Activated CD4-positive, alpha-beta T cell treated with anti-CD3 and anti-CD28 coated beads, Interleukin-2, amount 10 ng/mL, durations not matched to agents 24 days and 14 days (primary cell): ENCODE data around the gene DNAL1. TPM values are rescaled to one million over a fixed set of nuclear protein-coding genes. Genes with fewer than 3 reads are reported as not detected.
A peak's percentile ranks its signal among the peaks of the same experiment; 100 is the strongest.
"Not testable (repeated sequence)": the region's sequence is repeated elsewhere in the genome, so short reads cannot be mapped to it uniquely, and the experiment has no call there.

Experiments used
- DNase-seq: peaks from one replicate; pipeline ENCODE4 v3.0.0; 2022
- H3K27ac Mint-ChIP-seq: one replicate; pipeline ENCODE4 v1.8.0; 2022; ENCODE audit warnings: mild to moderate bottlenecking, mixed read lengths
- H3K27me3 Mint-ChIP-seq: one replicate; pipeline ENCODE4 v1.8.0; 2022; ENCODE audit warnings: mixed read lengths
- H3K36me3 Mint-ChIP-seq: one replicate; pipeline ENCODE4 v1.8.0; 2022; ENCODE audit warnings: low read depth, mild to moderate bottlenecking, mixed read lengths
- H3K4me1 Mint-ChIP-seq: one replicate; pipeline ENCODE4 v1.8.0; 2021; ENCODE audit warnings: mixed read lengths
- H3K4me3 Mint-ChIP-seq: one replicate; pipeline ENCODE4 v1.8.0; 2022; ENCODE audit warnings: mild to moderate bottlenecking, moderate library complexity, mixed read lengths
- H3K9me3 Mint-ChIP-seq: one replicate; pipeline ENCODE4 v1.8.0; 2021; ENCODE audit warnings: mixed read lengths
- intact Hi-C: fragments of 100-400 bp; cut with micrococcal nuclease; formaldehyde crosslinking; loops from one replicate; pipeline ENCODE4 v1.15.1; 2023
- total RNA-seq: library from RNA; stranded (reverse); gene quantifications from 2 replicates; pipeline ENCODE4 v1.2.3, GENCODE V29; 2022

Gene DNAL1
- total RNA-seq, 1 donor from 2014 or later, result 6.8 TPM

- peak overlapping the region; percentile 90 for H3K27ac Mint-ChIP-seq
- intact Hi-C loops, result loop anchor here (1.0 kb wide), 2 partner anchors 16 to 62 kb away; no protein-coding TSS in a partner anchor
- peak overlapping the region; percentile 69 for H3K4me3 Mint-ChIP-seq
- peak; percentile 56 for DNase-seq
- peaks cover 2% of the 10 kb centered on the region for H3K36me3 Mint-ChIP-seq
- H3K27me3 Mint-ChIP-seq, result no peaks in the 10 kb centered on the region
- H3K9me3 Mint-ChIP-seq, result no peaks in the 10 kb centered on the region
- peaks cover 26% of the 10 kb centered on the region for H3K4me1 Mint-ChIP-seq
Measured at GRCh38 chr14:73696466-73697400, 51.9 kb downstream of the DNAL1 start.

GRCh38 chr14:73700325-73700724, 55.5 kb downstream of the DNAL1 start:
- Mint-ChIP-seq H3K27me3 (peaks cover 2% of the 10 kb centered on the region), H3K9me3 (no peaks in the 10 kb centered on the region), H3K4me1 (peaks cover 26% of the 10 kb centered on the region), H3K36me3 (no peaks in the 10 kb centered on the region), H3K27ac (peak overlapping the region; percentile 38), H3K4me3 (no peak overlapping the region)
- intact Hi-C loops, result no loop called here
- DNase-seq, result peak; percentile 48

- H3K27ac Mint-ChIP-seq, H3K27me3 Mint-ChIP-seq, H3K9me3 Mint-ChIP-seq, H3K36me3 Mint-ChIP-seq, H3K4me3 Mint-ChIP-seq, intact Hi-C loops, DNase-seq: not testable (repeated sequence)
- peaks cover 16% of the 10 kb centered on the region for H3K4me1 Mint-ChIP-seq
Measured at GRCh38 chr14:73708076-73708475, 63.3 kb downstream of the DNAL1 start.

- Mint-ChIP-seq H3K36me3 (peaks cover 17% of the 10 kb centered on the region), H3K27me3 (no peaks in the 10 kb centered on the region), H3K27ac (peak overlapping the region; percentile 19), H3K4me3 (peak overlapping the region; percentile 25), H3K4me1 (peaks cover 25% of the 10 kb centered on the region), H3K9me3 (no peaks in the 10 kb centered on the region)
- intact Hi-C loops, result loop anchor here (5.0 to 10.0 kb wide), 3 partner anchors 177 to 307 kb away; partner anchors contain the start of genes BBOF1, ENTPD5, RIOX1 and ZNF410
- DNase-seq, result no peak
Measured at GRCh38 chr14:73709904-73710469, 65.2 kb downstream of the DNAL1 start.

- Mint-ChIP-seq H3K36me3 (peaks cover 19% of the 10 kb centered on the region), H3K4me3 (no peak overlapping the region), H3K27ac (no peak overlapping the region), H3K27me3 (no peaks in the 10 kb centered on the region), H3K4me1 (peaks cover 25% of the 10 kb centered on the region), H3K9me3 (no peaks in the 10 kb centered on the region)
- intact Hi-C loops, result loop anchor here (5.0 to 10.0 kb wide), 3 partner anchors 177 to 307 kb away; partner anchors contain the start of genes BBOF1, ENTPD5, RIOX1 and ZNF410
- DNase-seq, result no peak
Measured at GRCh38 chr14:73710737-73711136, 66.0 kb downstream of the DNAL1 start.

GRCh38 chr14:73712071-73712506, 67.3 kb downstream of the DNAL1 start:
- Mint-ChIP-seq H3K4me1 (peaks cover 27% of the 10 kb centered on the region), H3K4me3 (peak overlapping the region; percentile 92), H3K27ac (peak overlapping the region; percentile 93), H3K27me3 (no peaks in the 10 kb centered on the region), H3K36me3 (peaks cover 30% of the 10 kb centered on the region), H3K9me3 (no peaks in the 10 kb centered on the region)
- intact Hi-C loops, result loop anchor here (1.0 to 10.0 kb wide), 5 partner anchors 16 to 305 kb away; partner anchors contain the start of genes BBOF1, DNAL1, ENTPD5 and RIOX1
- DNase-seq, result peak; percentile 73

GRCh38 chr14:73712540-73713180, 67.9 kb downstream of the DNAL1 start:
- intact Hi-C loops, result loop anchor here (1.0 to 10.0 kb wide), 6 partner anchors 16 to 305 kb away; partner anchors contain the start of genes BBOF1, DNAL1, ENTPD5 and RIOX1
- Mint-ChIP-seq H3K27me3 (no peaks in the 10 kb centered on the region), H3K27ac (peak overlapping the region; percentile 93), H3K4me3 (peak overlapping the region; percentile 92), H3K9me3 (no peaks in the 10 kb centered on the region), H3K4me1 (peaks cover 27% of the 10 kb centered on the region), H3K36me3 (peaks cover 33% of the 10 kb centered on the region)
- DNase-seq, result peak; percentile 84

- Mint-ChIP-seq H3K4me3 (peak overlapping the region; percentile 92), H3K27ac (peak overlapping the region; percentile 93)
- intact Hi-C loops, result loop anchor here (1.0 to 10.0 kb wide), 5 partner anchors 47 to 304 kb away; partner anchors contain the start of genes BBOF1, DNAL1, ENTPD5 and RIOX1
Measured at GRCh38 chr14:73713206-73713802, 68.5 kb downstream of the DNAL1 start.

GRCh38 chr14:73713803-73714655, 69.2 kb downstream of the DNAL1 start, which contains the start of gene PNMA1:
TSS of gene PNMA1 (minus strand) at chr14:73714384. CDS start at chr14:73713639, 745 bp downstream.
- H3K27me3 Mint-ChIP-seq, result no peaks in the 10 kb centered on the region
- peak within 1 kb of the TSS; percentile 93 for H3K27ac Mint-ChIP-seq
- H3K9me3 Mint-ChIP-seq, result no peaks in the 10 kb centered on the region
- H3K4me1 Mint-ChIP-seq, result peaks cover 27% of the 10 kb centered on the region
- H3K4me3 Mint-ChIP-seq, result peak within 1 kb of the TSS; percentile 92
- intact Hi-C loops, result loop anchor here (1.0 to 10.0 kb wide), 5 partner anchors 46 to 303 kb away; partner anchors contain the start of genes BBOF1, DNAL1, ENTPD5 and RIOX1
- peak; percentile 96 for DNase-seq
- peaks cover 35% of the 10 kb centered on the region for H3K36me3 Mint-ChIP-seq

More at GRCh38 chr14:73713206-73713802, 68.5 kb downstream of the DNAL1 start:
- Mint-ChIP-seq H3K9me3 (no peaks in the 10 kb centered on the region), H3K36me3 (peaks cover 35% of the 10 kb centered on the region), H3K27me3 (no peaks in the 10 kb centered on the region), H3K4me1 (peaks cover 27% of the 10 kb centered on the region)
- DNase-seq, result no peak

- peak overlapping the region; percentile 81 for H3K27ac Mint-ChIP-seq
- H3K36me3 Mint-ChIP-seq, result peaks cover 41% of the 10 kb centered on the region
- DNase-seq, result no peak
- H3K9me3 Mint-ChIP-seq, result no peaks in the 10 kb centered on the region
- peaks cover 27% of the 10 kb centered on the region for H3K4me1 Mint-ChIP-seq
- peak overlapping the region; percentile 92 for H3K4me3 Mint-ChIP-seq
- no peaks in the 10 kb centered on the region for H3K27me3 Mint-ChIP-seq
- intact Hi-C loops, result loop anchor here (5.0 to 10.0 kb wide), 3 partner anchors 173 to 303 kb away; partner anchors contain the start of genes BBOF1, ENTPD5, RIOX1 and ZNF410
Measured at GRCh38 chr14:73714656-73715081, 69.9 kb downstream of the DNAL1 start.

GRCh38 chr14:73715707-73716106, 70.9 kb downstream of the DNAL1 start:
- Mint-ChIP-seq H3K36me3 (peaks cover 41% of the 10 kb centered on the region), H3K27ac (no peak overlapping the region), H3K4me1 (peaks cover 22% of the 10 kb centered on the region), H3K4me3 (no peak overlapping the region), H3K27me3 (no peaks in the 10 kb centered on the region), H3K9me3 (no peaks in the 10 kb centered on the region)
- no peak for DNase-seq
- intact Hi-C loops, result loop anchor here (10.0 kb wide), 1 partner anchor 221 kb away; the partner anchor contains the start of gene RIOX1

- no peak for DNase-seq
- peaks cover 50% of the 10 kb centered on the region for H3K36me3 Mint-ChIP-seq
- no peaks in the 10 kb centered on the region for H3K9me3 Mint-ChIP-seq
- H3K27ac Mint-ChIP-seq, result no peak overlapping the region
- H3K4me3 Mint-ChIP-seq, result no peak overlapping the region
- no peaks in the 10 kb centered on the region for H3K27me3 Mint-ChIP-seq
- intact Hi-C loops, result loop anchor here (10.0 kb wide), 1 partner anchor 222 kb away; the partner anchor contains the start of gene RIOX1
- H3K4me1 Mint-ChIP-seq, result peaks cover 19% of the 10 kb centered on the region
Measured at GRCh38 chr14:73717266-73717665, 72.5 kb downstream of the DNAL1 start.
